HG02678 (cell line): ENCODE data around the gene DNAH8.
"Not testable (repeated sequence)": the region's sequence is repeated elsewhere in the genome, so short reads cannot be mapped to it uniquely, and the experiment has no call there.

Experiments used
- ATAC-seq: cut with Tn5 transposase; IDR thresholded peaks from one replicate; pipeline ENCODE4 v1.9.1; 2021; ENCODE audit warnings: mild to moderate bottlenecking, moderate library complexity; ENCODE audit not compliant: unreplicated experiment

The DNAH8 gene

GRCh38 chr6:38897507-38897906, 182.4 kb downstream of the DNAH8 start:
- ATAC-seq, result no peak

- no peak for ATAC-seq
Measured at GRCh38 chr6:38901802-38902522, 186.9 kb downstream of the DNAH8 start.

GRCh38 chr6:38906582-38906981, 191.5 kb downstream of the DNAH8 start:
- no peak for ATAC-seq

DNA sequence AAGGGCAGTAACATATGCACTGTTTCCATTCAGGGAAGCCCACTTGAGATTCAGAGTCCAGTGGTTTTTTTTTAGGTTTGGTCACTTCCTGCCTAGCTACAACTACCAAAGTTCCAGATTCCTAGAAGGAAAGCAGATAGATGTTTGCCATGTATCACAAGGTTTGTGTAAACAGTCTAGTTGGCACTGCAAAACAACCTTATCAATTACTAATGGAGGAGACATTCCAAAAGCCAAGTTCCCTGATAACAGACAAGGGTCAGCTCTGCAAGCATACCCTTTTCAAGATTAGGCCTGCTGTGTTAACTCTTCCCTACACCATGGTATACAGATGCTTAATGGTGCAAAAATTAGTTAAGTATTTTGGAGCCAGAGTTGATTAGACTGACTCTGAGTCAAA, 192.2 kb downstream of the DNAH8 start:
- ATAC-seq, result no peak

DNA sequence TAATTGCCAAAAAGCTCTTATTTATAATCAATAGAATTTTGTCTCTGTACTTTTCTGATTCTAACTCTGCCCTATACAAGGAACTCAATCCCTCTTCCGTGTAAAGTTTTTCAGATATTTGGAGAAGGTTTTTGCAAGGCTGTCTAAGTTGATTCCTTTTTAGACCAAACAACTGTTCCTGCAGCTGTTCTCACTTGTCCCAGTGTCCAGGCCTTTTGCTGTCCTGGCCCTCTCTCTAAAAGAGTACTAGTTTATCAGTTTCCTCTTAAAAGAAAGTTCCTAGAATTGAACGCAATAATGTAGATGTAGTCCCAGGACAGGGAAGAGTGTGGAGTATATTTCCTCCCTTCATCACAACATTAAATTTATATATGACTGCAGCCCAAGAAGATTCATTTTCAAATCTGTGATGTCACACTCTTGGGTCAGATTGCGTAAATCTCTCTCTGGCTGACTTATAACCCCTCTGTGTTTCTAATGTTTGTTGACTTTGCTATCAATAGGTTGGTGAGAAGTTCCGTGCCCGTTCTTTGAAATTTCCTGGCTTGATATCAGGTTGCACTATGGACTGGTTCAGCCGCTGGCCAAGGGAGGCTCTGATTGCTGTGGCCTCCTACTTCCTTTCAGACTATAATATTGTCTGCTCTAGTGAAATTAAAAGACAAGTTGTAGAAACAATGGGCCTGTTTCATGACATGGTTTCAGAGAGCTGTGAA, 194.1 kb downstream of the DNAH8 start:
- ATAC-seq, result no peak

GRCh38 chr6:38910207-38910606, 195.1 kb downstream of the DNAH8 start:
- ATAC-seq, result no peak

- ATAC-seq, result no peak
Measured at GRCh38 chr6:38912378-38912777, 197.3 kb downstream of the DNAH8 start.

DNA sequence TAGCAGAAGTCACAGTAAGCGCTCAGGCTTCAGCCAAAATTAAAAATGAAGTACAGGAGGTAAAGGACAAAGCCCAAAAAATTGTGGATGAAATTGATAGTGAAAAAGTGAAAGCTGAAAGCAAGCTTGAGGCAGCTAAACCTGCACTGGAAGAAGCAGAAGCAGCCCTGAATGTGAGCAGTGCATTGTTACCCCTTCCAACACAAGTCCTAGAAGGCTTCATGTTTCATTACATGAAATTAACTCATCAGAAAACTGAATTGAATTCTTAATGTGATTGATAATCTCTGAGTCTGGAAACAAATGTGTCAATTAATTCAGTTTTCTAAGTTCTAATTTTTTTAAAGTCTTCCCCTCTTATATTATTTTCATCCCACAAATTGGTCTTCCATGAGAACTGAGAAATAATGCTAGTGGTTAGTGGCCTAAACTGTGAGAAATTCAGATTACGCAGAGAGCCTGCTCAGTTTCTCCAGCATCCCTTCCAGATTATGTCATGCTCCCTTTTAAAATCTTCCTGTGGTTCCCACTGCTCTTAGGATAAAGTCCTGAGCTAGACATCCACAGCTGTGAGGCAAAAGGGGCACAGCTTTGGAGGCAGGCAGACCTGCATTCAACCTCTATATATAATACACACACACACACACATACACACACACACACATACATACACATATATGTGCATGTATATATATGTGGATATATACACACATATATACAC, 200.3 kb downstream of the DNAH8 start:
- ATAC-seq, result no peak

- not testable (repeated sequence) for ATAC-seq
Measured at GRCh38 chr6:38921540-38921939, 206.4 kb downstream of the DNAH8 start.

GRCh38 chr6:38924791-38925509, 209.8 kb downstream of the DNAH8 start:
- no peak for ATAC-seq

DNA sequence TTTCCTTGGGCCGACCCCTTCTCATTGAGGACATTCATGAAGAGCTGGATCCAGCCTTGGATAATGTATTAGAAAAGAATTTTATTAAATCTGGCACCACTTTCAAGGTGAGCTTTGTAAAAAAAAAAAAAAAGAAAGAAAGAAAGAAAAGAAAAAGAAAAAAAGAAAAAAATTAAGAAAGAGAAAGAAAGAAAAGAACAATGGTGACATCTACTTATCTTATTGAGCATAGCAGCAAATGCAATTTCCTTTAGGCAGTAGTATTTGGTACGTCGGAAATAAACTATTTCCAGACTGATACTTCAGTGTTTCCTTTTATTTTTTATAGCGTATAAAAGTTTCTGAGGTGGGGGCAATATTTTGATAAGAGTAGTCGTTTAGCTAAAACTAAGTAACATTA, 214.4 kb downstream of the DNAH8 start:
- no peak for ATAC-seq

DNA sequence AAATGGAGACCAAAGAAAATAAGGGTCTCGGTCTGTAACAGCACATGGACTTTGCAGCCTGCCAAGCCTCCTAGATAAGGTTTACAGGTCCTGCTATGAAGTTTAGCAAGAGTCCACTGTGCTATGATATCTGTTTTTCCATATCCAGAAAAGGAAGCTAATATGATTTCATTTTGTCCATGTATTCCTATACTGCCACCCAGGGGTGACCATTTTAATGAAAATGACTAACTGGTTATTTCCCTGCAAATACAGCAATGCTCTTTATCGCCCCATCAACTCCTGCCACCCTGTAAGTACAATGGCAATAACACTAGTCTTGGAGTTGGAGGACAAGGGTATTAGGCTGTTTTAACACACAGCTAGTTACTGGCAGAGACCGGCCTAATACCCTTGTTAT, 218.3 kb downstream of the DNAH8 start:
- ATAC-seq, result no peak

GRCh38 chr6:38935051-38935450, 219.9 kb downstream of the DNAH8 start:
- ATAC-seq, result no peak

- ATAC-seq, result no peak
Measured at GRCh38 chr6:38937839-38938613, 222.9 kb downstream of the DNAH8 start.

GRCh38 chr6:38938741-38939140, 223.6 kb downstream of the DNAH8 start:
- ATAC-seq, result no peak

- no peak for ATAC-seq
Measured at GRCh38 chr6:38942442-38942841, 227.3 kb downstream of the DNAH8 start.

DNA sequence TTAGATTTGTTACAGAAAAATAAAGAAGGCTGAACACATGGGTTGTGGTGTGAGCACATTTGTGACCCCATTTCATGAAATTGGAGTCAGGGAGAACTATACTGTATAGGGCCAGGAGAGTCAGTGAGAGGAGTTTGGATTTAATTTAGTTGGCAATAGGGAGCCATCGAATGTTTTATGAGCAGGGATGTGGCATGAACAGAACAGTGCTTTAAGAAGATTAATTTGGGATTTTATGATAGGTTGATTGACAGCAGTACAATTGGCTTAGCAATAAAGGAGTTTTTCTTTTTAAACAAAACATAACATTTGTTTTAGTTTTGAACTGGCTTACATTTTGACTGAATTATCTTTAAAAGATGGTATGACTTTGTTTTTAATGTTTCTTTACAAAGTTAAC, 227.9 kb downstream of the DNAH8 start:
- ATAC-seq, result no peak

- ATAC-seq, result no peak
Measured at GRCh38 chr6:38943964-38944363, 228.9 kb downstream of the DNAH8 start.

DNA sequence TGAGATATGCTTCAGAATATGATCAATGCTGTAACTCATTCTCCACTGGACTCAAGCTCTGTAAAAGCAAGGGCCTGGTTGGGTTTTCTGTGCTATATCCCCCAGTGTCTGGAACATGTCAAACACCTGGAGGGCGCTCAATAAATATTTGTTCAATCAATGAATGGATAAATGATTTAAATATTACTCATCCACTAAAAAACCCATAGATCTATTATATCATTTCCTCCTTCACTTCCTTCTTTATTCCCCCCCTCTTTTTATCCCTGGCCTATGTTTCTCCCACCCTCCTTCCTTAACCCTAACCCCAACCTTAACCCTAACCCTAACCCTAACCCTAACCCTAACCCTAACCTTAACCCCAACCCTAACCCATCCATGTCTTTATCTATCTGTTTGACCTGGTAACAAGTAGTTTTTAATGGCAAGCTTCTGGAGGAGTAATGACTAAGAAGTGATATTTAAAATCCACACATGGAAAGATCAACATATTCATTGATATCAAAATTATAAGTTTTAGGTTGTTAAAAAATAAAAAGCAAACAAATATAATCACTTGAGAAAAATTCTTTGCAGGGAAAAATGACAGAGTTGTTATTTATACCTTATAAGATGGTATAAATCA, 229.7 kb downstream of the DNAH8 start:
- no peak for ATAC-seq

GRCh38 chr6:38955861-38956260, 240.8 kb downstream of the DNAH8 start:
- no peak for ATAC-seq
